NB4 (cell line): ENCODE results near the gene LRRC4C.

Experiments used
- MYC ChIP-seq: IDR thresholded peaks from 2 replicates; pipeline ENCODE4 v1.6.1; 2011; ENCODE audit warnings: low read depth, low read length
- POLR2A ChIP-seq: IDR thresholded peaks from 2 replicates; pipeline ENCODE4 v1.6.1; 2011; ENCODE audit warnings: mild to moderate bottlenecking; ENCODE audit not compliant: insufficient read length; ENCODE audit errors: extremely low read depth
- TF ChIP-seq, protein P1 (sequence below): IDR thresholded peaks from one replicate; pipeline ENCODE4 v1.5.1; 2012; ENCODE audit warnings: low read depth, low read length
- TF ChIP-seq, protein P2 (sequence below): IDR thresholded peaks from 2 replicates; pipeline ENCODE4 v1.6.1; 2011; ENCODE audit warnings: low read depth, low read length

DNA sequence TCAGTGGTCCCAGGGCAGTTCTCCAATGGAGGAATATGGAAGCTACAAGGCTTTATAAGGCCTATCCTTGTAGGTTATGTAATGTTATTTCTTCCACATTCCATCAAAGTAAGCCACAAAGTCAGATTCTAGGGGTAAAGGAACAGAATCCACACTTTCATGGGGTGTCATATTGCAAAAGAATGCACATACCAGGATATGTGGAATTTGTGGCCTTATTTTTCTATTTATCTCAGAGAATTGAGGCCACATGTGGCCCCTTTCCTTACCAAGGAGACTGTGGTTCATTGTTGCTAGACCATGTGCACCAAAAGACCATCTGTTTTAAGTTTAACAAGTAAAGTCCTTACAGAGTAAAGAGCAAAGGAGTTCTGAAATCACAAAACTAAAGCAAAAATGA, 12.9 kb downstream of the LRRC4C start:
- TF ChIP-seq, protein P1, sequence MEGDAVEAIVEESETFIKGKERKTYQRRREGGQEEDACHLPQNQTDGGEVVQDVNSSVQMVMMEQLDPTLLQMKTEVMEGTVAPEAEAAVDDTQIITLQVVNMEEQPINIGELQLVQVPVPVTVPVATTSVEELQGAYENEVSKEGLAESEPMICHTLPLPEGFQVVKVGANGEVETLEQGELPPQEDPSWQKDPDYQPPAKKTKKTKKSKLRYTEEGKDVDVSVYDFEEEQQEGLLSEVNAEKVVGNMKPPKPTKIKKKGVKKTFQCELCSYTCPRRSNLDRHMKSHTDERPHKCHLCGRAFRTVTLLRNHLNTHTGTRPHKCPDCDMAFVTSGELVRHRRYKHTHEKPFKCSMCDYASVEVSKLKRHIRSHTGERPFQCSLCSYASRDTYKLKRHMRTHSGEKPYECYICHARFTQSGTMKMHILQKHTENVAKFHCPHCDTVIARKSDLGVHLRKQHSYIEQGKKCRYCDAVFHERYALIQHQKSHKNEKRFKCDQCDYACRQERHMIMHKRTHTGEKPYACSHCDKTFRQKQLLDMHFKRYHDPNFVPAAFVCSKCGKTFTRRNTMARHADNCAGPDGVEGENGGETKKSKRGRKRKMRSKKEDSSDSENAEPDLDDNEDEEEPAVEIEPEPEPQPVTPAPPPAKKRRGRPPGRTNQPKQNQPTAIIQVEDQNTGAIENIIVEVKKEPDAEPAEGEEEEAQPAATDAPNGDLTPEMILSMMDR = no peak
- no peak for TF ChIP-seq POLR2A
- TF ChIP-seq, protein P2, sequence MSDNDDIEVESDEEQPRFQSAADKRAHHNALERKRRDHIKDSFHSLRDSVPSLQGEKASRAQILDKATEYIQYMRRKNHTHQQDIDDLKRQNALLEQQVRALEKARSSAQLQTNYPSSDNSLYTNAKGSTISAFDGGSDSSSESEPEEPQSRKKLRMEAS = no peak
- TF ChIP-seq MYC = no peak
